Right lobe of liver (tissue), 4 donors: ENCODE measurements around the gene WDFY2.

Source experiments
- POLR2A ChIP-seq: fragments of 450-650 bp; IDR thresholded peaks from one replicate; pipeline ENCODE4 v1.6.1; 2017; ENCODE audit warnings: antibody characterized with exemption, mild to moderate bottlenecking
- TF ChIP-seq, protein P1 (sequence below), 4 donors: fragments of 200-600 bp in 3 of 4; fragments of 450-650 bp in 1 of 4; IDR thresholded peaks; one replicate each; pipeline versions ENCODE4 v1.5.1 to v1.8.0; 2016 to 2022; ENCODE audit warnings: antibody characterized with exemption in 4 of 4, mild to moderate bottlenecking in 2 of 4
- donor health status: DM: no; HTN: no; CAD: no.
- donor health status: DM: no; HTN: no; CAD: no.
- donor health status: DM: no; HTN: yes; CAD: no.

GRCh38 chr13:51618626-51619025 is 34.4 kb downstream of the WDFY2 start:
- TF ChIP-seq, protein P1, sequence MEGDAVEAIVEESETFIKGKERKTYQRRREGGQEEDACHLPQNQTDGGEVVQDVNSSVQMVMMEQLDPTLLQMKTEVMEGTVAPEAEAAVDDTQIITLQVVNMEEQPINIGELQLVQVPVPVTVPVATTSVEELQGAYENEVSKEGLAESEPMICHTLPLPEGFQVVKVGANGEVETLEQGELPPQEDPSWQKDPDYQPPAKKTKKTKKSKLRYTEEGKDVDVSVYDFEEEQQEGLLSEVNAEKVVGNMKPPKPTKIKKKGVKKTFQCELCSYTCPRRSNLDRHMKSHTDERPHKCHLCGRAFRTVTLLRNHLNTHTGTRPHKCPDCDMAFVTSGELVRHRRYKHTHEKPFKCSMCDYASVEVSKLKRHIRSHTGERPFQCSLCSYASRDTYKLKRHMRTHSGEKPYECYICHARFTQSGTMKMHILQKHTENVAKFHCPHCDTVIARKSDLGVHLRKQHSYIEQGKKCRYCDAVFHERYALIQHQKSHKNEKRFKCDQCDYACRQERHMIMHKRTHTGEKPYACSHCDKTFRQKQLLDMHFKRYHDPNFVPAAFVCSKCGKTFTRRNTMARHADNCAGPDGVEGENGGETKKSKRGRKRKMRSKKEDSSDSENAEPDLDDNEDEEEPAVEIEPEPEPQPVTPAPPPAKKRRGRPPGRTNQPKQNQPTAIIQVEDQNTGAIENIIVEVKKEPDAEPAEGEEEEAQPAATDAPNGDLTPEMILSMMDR (IDR thresholded peaks at IDR 0.05): no peak
- no peak for TF ChIP-seq POLR2A
